ENCODE results near the gene SRD5A2. TPM values are rescaled to one million over a fixed set of nuclear protein-coding genes. Genes with fewer than 3 reads are reported as not detected.
"Not testable (repeated sequence)": the region's sequence is repeated elsewhere in the genome, so short reads cannot be mapped to it uniquely, and the experiment has no call there.

Gene SRD5A2
- total RNA-seq, 1 experiment from 2014 or later = not detected

DNA sequence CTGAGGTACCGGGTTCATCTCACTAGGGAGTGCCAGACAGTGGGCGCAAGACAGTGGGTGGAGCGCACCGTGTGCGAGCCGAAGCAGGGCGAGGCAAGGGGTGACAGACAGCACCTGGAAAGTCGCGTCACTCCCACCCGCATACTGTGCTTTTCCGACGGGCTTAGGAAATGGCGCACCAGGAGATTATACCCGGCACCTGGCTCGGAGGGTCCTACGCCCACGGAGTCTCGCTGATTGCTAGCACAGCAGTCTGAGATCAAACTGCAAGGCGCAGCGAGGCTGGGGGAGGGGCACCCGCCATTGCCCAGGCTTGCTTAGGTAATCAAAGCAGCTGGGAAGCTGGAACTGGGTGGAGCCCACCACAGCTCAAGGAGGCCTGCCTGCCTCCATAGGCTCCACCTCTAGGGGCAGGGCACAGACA lies 84.3 kb downstream of the SRD5A2 start:
- Histone ChIP-seq H3K9me3 (ENCODE audit: insufficient read depth, low read depth) (peaks cover 12% of the 10 kb centered on the region), H3K4me2 (peak overlapping the region; percentile 96), H2AFZ (peak overlapping the region; percentile 93), H3K4me3 (peak overlapping the region; percentile 81), H3K27ac (peak overlapping the region; percentile 69)
- TF ChIP-seq, protein P1, sequence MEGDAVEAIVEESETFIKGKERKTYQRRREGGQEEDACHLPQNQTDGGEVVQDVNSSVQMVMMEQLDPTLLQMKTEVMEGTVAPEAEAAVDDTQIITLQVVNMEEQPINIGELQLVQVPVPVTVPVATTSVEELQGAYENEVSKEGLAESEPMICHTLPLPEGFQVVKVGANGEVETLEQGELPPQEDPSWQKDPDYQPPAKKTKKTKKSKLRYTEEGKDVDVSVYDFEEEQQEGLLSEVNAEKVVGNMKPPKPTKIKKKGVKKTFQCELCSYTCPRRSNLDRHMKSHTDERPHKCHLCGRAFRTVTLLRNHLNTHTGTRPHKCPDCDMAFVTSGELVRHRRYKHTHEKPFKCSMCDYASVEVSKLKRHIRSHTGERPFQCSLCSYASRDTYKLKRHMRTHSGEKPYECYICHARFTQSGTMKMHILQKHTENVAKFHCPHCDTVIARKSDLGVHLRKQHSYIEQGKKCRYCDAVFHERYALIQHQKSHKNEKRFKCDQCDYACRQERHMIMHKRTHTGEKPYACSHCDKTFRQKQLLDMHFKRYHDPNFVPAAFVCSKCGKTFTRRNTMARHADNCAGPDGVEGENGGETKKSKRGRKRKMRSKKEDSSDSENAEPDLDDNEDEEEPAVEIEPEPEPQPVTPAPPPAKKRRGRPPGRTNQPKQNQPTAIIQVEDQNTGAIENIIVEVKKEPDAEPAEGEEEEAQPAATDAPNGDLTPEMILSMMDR (conservative IDR thresholded peaks at IDR 0.05) = peak; percentile 67
- H3F3A ChIP-seq (ENCODE audit: insufficient read depth, low read depth); H3K36me3 ChIP-seq (ENCODE audit: low read depth); BruUV-seq (replicated peaks); CTCF ChIA-PET; H4K20me1 ChIP-seq (ENCODE audit: insufficient read depth); POLR2A ChIA-PET (ENCODE audit: unreplicated experiment); H3K4me1 ChIP-seq (replicated peaks; ENCODE audit: insufficient read depth); H3K27me3 ChIP-seq (ENCODE audit: insufficient read depth, low read depth); intact Hi-C loops (cut with micrococcal nuclease; ENCODE audit: unreplicated experiment); H3K79me2 ChIP-seq (ENCODE audit: low read depth); H3K9me2 ChIP-seq (ENCODE audit: insufficient read depth): not testable (repeated sequence)
- peak; percentile 66 to 69 for DNase-seq

DNA sequence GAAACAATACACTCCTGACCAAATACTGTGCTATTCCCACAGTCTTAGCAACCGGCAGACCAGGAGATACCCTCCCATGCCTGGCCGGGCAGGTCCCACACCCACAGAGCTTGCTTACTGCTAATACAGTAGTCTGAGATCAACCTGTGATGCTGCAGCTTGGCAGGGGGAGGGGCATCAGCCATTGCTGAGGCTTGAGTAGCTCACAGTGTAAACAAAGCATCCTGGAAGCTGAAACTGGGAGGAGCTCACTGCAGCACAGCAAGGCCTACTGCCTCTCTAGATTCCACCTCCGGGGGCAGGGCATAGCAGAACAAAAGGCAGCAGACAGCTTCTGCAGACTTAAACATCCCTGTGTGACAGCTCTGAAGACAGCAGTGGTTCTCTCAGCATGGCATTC lies 91.4 kb downstream of the SRD5A2 start:
- H3K9me2 ChIP-seq (ENCODE audit: insufficient read depth); CTCF ChIA-PET; H3K27me3 ChIP-seq (ENCODE audit: insufficient read depth, low read depth); H3K9me3 ChIP-seq (ENCODE audit: insufficient read depth, low read depth); H3K36me3 ChIP-seq (ENCODE audit: low read depth); H2AFZ ChIP-seq; H4K20me1 ChIP-seq (ENCODE audit: insufficient read depth); intact Hi-C loops (cut with micrococcal nuclease; ENCODE audit: unreplicated experiment); BruUV-seq (replicated peaks); H3F3A ChIP-seq (ENCODE audit: insufficient read depth, low read depth); H3K79me2 ChIP-seq (ENCODE audit: low read depth); H3K27ac ChIP-seq; H3K4me3 ChIP-seq: not testable (repeated sequence)
- Histone ChIP-seq H3K4me2 (peak overlapping the region; percentile 34), H3K4me1 (replicated peaks; ENCODE audit: insufficient read depth) (peaks cover 13% of the 10 kb centered on the region)
- POLR2A ChIA-PET (ENCODE audit: unreplicated experiment) = interaction anchor here (0.6 kb wide), 1 partner anchor 88 kb away, joined by 3 read pairs; no protein-coding TSS in a partner anchor
- DNase-seq = peak; percentile 67 to 85

DNA sequence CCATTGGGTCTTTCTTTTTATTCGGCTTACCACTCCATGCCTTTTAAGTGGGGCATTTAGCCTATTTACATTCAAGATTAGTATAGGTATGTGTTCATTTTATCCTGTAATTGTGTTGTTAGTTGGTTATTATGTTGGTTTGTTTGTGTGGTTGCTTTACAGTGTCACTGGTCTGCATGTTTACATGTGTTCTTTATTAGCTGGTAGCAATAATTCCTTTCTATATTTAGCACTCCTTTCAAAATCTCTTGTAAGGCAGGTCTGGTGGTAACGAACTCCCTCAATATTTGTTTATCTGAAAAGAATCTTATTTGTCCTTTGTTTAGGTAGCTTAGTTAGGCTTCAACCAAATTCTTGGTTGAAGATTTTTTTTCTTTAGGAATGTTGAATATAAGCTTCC lies 97.5 kb downstream of the SRD5A2 start:
- CTCF ChIA-PET = no interaction called here

More for the DNA sequence above, 97.5 kb downstream of the SRD5A2 start:
- H3F3A ChIP-seq (ENCODE audit: insufficient read depth, low read depth) = no peaks in the 10 kb centered on the region
- H3K36me3 ChIP-seq (ENCODE audit: low read depth) = no peaks in the 10 kb centered on the region
- BruUV-seq (replicated peaks) = no TSS peak
- H3K9me3 ChIP-seq (ENCODE audit: insufficient read depth, low read depth) = peaks cover 9% of the 10 kb centered on the region; the same call in 1 of the 2 replicates
- H3K4me3 ChIP-seq = no peak overlapping the region
- intact Hi-C loops (cut with micrococcal nuclease; ENCODE audit: unreplicated experiment) = no loop called here
- H3K9me2 ChIP-seq (ENCODE audit: insufficient read depth) = peaks cover 5% of the 10 kb centered on the region
- no peak for DNase-seq
- H2AFZ ChIP-seq = no peak overlapping the region
- H3K27ac ChIP-seq = no peak overlapping the region
- no peaks in the 10 kb centered on the region for H4K20me1 ChIP-seq (ENCODE audit: insufficient read depth)
- H3K27me3 ChIP-seq (ENCODE audit: insufficient read depth, low read depth) = no peaks in the 10 kb centered on the region
- no peak overlapping the region for H3K4me2 ChIP-seq
- POLR2A ChIA-PET (ENCODE audit: unreplicated experiment) = no interaction called here
- no peaks in the 10 kb centered on the region for H3K79me2 ChIP-seq (ENCODE audit: low read depth)
- TF ChIP-seq EZH2 (IDR thresholded peaks at IDR 0.05; ENCODE audit: low read depth) = no peak
- TF ChIP-seq, protein P1 (conservative IDR thresholded peaks at IDR 0.05) = no peak
- H3K4me1 ChIP-seq (replicated peaks; ENCODE audit: insufficient read depth) = no peaks in the 10 kb centered on the region
